GM18519 (cell line): ENCODE results near the gene SPIB.
"Not testable (repeated sequence)": the region's sequence is repeated elsewhere in the genome, so short reads cannot be mapped to it uniquely, and the experiment has no call there.

ENCODE experiments used
- ATAC-seq: cut with Tn5 transposase; IDR thresholded peaks from one replicate; pipeline ENCODE4 v1.9.1; 2021; ENCODE audit warnings: mild to moderate bottlenecking, moderate library complexity; ENCODE audit not compliant: unreplicated experiment, low FRiP score

The SPIB gene

DNA sequence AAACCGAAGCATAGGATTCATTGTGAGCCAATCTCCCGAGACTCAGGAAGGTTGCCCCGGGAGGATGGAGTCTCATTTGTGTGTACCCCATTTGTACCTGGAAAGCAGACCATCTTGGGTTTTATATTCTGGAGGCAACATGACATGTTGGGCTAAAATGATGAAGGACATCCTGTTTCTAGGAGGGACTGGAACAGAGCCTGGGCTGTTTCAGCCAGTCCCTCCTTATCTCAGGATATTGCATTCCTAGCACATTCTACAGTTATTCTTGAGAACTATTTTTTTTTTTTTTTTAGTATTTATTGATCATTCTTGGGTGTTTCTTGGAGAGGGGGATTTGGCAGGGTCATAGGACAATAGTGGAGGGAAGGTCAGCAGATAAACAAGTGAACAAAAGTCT lies 28.4 kb upstream of the SPIB start:
- not testable (repeated sequence) for ATAC-seq

DNA sequence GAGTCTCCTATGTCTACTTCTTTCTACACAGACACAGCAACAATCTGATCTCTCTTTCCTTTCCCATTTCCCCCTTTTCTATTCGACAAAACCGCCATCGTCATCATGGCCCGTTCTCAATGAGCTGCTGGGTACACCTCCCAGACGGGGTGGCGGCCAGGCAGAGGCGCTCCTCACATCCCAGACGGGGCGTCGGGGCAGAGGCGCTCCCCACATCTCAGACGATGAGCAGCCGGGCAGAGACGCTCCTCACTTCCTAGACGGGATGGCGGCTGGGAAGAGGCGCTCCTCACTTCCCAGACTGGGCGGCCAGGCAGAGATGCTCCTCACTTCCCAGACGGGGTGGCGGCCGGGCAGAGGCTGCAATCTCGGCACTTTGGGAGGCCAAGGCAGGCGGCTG lies 27.8 kb upstream of the SPIB start:
- ATAC-seq, result not testable (repeated sequence)

DNA sequence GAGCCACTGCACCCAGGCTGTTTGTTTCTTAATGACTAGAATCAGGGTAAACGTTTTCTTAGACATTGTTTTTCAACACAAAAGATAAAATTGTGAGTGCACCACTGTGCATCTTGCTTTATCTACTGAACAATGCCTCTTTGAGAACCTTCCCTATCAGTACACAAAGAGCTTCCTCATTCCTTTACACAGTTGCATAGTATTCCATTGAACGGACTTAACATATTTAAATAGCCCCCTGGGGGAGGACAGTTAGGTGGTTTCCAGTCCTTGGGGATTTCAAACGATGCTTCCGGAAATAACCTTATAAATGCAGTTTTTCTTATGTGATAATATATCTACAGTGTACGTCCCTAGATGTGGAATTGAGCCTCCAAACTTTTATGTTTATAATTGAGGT lies 26.0 kb upstream of the SPIB start:
- no peak for ATAC-seq

- ATAC-seq, result no peak
Measured at GRCh38 chr19:50393589-50393988, 25.1 kb upstream of the SPIB start.

DNA sequence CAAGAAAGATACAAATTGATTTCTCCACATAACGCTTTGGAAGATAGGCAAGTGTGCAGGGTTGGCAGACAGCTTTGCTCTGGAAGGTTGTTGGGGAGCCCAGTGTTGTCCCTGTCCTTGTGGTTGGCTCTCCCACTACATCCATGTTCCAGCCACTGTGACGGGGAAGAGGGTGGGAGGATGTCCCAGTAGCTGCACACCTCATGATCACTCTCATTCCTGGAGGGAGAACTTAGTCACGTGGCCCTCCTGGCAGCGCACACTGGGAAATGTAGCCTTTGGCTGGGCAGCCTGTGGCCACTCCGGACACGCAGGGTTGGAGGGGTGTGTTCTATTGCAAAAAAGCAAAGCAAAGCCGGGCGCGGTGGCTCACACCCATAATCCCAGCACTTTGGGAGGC lies 24.7 kb upstream of the SPIB start:
- no peak for ATAC-seq

- ATAC-seq, result no peak
Measured at GRCh38 chr19:50398675-50399367, 19.9 kb upstream of the SPIB start.

GRCh38 chr19:50399368-50399745 lies 19.4 kb upstream of the SPIB start:
- no peak for ATAC-seq

DNA sequence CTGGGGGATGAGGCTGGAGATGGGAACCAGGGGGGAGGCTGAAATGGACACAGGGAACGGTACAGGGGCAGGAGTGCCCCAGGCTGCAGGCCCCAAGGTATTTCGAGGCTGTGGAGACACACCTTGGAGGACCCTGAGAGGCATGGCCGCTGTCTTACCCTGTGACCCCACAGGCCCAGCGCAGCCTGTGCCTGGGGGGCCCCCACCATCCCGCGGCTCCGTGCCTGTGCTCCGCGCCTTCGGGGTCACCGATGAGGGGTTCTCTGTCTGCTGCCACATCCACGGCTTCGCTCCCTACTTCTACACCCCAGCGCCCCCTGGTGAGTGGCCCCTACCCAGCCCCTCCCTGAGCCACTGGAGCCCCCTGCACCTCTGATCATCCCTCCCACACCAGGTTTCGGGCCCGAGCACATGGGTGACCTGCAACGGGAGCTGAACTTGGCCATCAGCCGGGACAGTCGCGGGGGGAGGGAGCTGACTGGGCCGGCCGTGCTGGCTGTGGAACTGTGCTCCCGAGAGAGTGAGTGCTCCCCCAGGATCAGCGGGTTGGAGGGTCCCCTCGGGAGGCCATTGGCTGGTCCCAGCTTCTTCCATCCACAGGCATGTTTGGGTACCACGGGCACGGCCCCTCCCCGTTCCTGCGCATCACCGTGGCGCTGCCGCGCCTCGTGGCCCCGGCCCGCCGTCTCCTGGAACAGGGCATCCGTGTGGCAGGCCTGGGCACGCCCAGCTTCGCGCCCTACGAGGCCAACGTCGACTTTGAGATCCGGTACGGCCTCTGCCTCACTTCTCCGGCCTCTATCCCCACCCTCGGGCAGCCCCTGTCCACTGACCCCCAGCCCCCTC lies 16.9 kb upstream of the SPIB start:
- ATAC-seq, result no peak

GRCh38 chr19:50402544-50403301 lies 16.0 kb upstream of the SPIB start:
- no peak for ATAC-seq

- no peak for ATAC-seq
Measured at GRCh38 chr19:50406156-50406820, 12.4 kb upstream of the SPIB start.

GRCh38 chr19:50406829-50407228 lies 11.9 kb upstream of the SPIB start:
- no peak for ATAC-seq

DNA sequence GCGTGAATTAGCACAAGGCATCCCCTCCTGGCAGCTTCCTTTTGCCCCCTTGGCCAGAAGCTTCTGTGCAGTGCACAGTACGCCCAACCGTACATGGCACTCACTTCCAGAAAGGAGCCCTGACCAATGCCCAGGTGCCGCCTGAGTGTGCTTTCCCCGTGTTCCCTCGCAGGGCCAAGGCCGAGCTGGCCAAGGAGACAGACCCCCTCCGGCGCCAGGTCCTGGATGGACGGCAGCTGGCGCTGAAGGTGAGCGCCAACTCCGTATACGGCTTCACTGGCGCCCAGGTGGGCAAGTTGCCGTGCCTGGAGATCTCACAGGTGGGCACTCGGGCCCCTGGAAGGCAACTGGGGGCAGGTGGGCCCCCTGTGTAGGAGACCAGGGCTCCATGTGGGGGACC lies 9.4 kb upstream of the SPIB start:
- no peak for ATAC-seq

DNA sequence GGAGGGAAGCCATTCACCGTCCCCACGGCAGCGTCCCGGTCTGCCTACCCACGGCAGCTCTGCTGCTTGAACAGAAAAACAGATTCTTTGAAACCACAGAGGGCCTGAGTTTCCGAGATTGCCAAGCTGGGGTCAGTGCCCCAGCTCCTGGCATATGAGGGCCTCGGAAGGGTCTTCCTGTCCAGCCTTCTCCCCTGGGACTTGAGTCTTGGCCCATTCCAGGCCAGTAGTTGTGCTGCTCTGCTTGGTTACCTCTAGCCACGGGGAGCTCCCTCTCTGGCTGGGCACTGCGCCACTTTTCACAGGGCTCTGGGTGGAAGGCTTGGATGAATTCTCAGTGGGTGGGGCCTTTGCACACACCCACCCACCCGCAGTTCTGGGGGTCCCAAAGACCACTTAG lies 8.6 kb upstream of the SPIB start:
- ATAC-seq, result no peak

- no peak for ATAC-seq
Measured at GRCh38 chr19:50412419-50412818, 6.3 kb upstream of the SPIB start.

GRCh38 chr19:50413096-50413495 lies 5.6 kb upstream of the SPIB start:
- ATAC-seq, result no peak

DNA sequence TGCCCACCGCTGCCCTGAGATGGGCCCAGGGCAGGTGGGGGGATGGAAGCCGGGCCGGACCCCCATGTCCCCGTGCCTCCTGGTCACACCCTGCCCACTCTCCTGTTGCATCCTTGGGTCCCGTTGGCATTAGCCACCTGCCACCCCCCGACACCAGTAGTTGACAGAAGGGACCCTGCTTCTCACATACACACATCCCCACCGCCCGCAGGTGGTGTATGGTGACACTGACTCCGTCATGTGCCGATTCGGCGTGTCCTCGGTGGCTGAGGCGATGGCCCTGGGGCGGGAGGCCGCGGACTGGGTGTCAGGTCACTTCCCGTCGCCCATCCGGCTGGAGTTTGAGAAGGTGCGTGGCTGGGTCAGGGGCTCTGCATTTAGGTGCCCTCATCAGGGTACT lies 5.2 kb upstream of the SPIB start:
- no peak for ATAC-seq

DNA sequence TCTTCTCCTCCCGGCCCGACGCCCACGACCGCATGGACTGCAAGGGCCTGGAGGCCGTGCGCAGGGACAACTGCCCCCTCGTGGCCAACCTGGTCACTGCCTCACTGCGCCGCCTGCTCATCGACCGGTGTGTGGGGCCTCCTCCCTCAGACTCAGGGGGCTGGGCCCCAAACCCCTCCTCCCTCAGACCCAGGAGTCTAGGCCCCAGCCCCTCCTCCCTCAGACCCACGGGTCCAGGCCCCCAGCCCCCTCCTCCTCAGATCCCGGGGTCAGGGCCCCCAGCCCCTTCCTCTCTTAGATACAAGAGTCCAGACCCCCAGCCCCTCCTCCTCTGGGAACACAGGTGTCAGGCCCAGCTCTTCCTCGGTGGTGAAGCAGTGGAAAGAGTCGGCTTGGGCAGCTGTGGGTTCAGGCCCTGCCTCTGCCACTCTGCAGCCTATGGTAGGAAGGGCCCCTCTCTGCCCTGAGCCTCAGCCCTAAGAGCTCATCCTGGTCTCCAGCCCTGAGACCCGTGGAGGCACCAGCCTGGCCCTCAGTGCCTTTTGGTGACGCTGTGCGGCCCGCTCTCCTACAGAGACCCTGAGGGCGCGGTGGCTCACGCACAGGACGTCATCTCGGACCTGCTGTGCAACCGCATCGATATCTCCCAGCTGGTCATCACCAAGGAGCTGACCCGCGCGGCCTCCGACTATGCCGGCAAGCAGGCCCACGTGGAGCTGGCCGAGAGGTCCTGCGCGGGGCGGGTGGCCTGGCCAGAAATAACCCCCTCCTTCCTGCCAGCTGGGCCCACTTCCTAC lies 3.7 kb upstream of the SPIB start:
- ATAC-seq, result no peak

DNA sequence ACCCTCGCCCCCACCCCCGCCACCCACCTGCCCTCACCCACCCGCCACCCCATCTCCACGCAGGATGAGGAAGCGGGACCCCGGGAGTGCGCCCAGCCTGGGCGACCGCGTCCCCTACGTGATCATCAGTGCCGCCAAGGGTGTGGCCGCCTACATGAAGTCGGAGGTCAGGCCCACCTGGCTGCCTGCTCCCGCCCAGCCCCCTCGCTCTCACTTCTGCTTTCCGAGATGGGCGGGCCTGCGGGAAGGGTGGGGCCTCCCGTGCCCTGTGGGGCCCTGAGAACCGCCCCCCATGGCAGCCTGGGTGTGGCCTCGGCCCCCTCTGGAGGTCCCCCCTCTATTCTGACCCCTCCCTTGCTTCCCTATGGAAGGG lies 3.1 kb upstream of the SPIB start:
- ATAC-seq, result no peak

GRCh38 chr19:50416034-50416977 lies 2.4 kb upstream of the SPIB start:
- ATAC-seq, result no peak
